GM23338 (cell line): ENCODE measurements around the gene RICTOR. TPM values are rescaled to one million over a fixed set of nuclear protein-coding genes. Genes with fewer than 3 reads are reported as not detected.

Source experiments
- ATAC-seq: fragments of 200-7000 bp; cut with Tn5 transposase; 3 replicates; pipeline ENCODE4 v1.9.1; 2020
- DNase-seq: peaks from one replicate; pipeline ENCODE4 v3.0.0-alpha.2; 2015; ENCODE audit warnings: low spot score
- H2AFZ ChIP-seq: fragments of 200-600 bp; sonication (generic); 2 replicates; pipeline ENCODE4 v1.8.0; 2016; ENCODE audit warnings: antibody characterized with exemption, mild to moderate bottlenecking, moderate library complexity
- H3F3A ChIP-seq: fragments of 200-600 bp; sonication (generic); replicated peaks from 2 replicates; pipeline ENCODE4 v1.8.0; 2017; ENCODE audit warnings: antibody characterized with exemption, mixed run types, low read depth
- H3K27ac ChIP-seq: fragments of 200-600 bp; sonication (generic); 2 replicates; pipeline ENCODE4 v1.6.1; 2016; ENCODE audit warnings: low read depth
- H3K27me3 ChIP-seq: fragments of 200-600 bp; sonication (generic); 2 replicates; pipeline ENCODE4 v1.8.0; 2016; ENCODE audit warnings: mild to moderate bottlenecking, mixed run types, moderate library complexity; ENCODE audit not compliant: insufficient read depth
- H3K36me3 ChIP-seq: fragments of 200-600 bp; sonication (generic); 2 replicates; pipeline ENCODE4 v1.8.0; 2016; ENCODE audit warnings: mild to moderate bottlenecking; ENCODE audit not compliant: insufficient read depth
- H3K4me1 ChIP-seq: fragments of 200-600 bp; sonication (generic); 2 replicates; pipeline ENCODE4 v1.8.0; 2016; ENCODE audit warnings: mild to moderate bottlenecking, moderate library complexity; ENCODE audit not compliant: insufficient read depth
- H3K4me2 ChIP-seq: fragments of 200-600 bp; sonication (generic); 2 replicates; pipeline ENCODE4 v1.7.1; 2017; ENCODE audit warnings: mixed run types
- H3K4me3 ChIP-seq: fragments of 200-600 bp; sonication (generic); 2 replicates; pipeline ENCODE4 v1.6.1; 2016; ENCODE audit warnings: mixed run types
- H3K79me2 ChIP-seq: fragments of 200-600 bp; sonication (generic); replicated peaks from 2 replicates; pipeline ENCODE4 v1.8.0; 2017; ENCODE audit warnings: mild to moderate bottlenecking; ENCODE audit not compliant: insufficient read depth
- H3K9me2 ChIP-seq: fragments of 200-600 bp; sonication (generic); 2 replicates; pipeline ENCODE4 v1.8.0; 2017; ENCODE audit not compliant: insufficient read depth
- H4K20me1 ChIP-seq: fragments of 200-600 bp; sonication (generic); replicated peaks from 2 replicates; pipeline ENCODE4 v1.8.0; 2017; ENCODE audit warnings: mild to moderate bottlenecking; ENCODE audit not compliant: insufficient read depth
- H3K27ac Mint-ChIP-seq: 2 replicates; pipeline ENCODE4 v1.8.0; 2020; ENCODE audit warnings: inconsistent platforms, mild to moderate bottlenecking, moderate library complexity, mixed read lengths
- H3K27me3 Mint-ChIP-seq: 3 replicates; pipeline ENCODE4 v1.8.0; 2022; ENCODE audit warnings: low read depth, mild to moderate bottlenecking, moderate library complexity, mixed read lengths, inconsistent platforms; ENCODE audit not compliant: insufficient read depth, poor library complexity
- H3K36me3 Mint-ChIP-seq: 3 replicates; pipeline ENCODE4 v1.8.0; 2021; ENCODE audit warnings: low read depth, mild to moderate bottlenecking, inconsistent platforms, moderate library complexity, mixed read lengths
- H3K4me1 Mint-ChIP-seq: 3 replicates; pipeline ENCODE4 v1.8.0; 2020; ENCODE audit warnings: mild to moderate bottlenecking, inconsistent platforms, mixed read lengths
- H3K4me3 Mint-ChIP-seq: 3 replicates; pipeline ENCODE4 v1.8.0; 2021; ENCODE audit warnings: moderate library complexity, mild to moderate bottlenecking, inconsistent platforms, mixed read lengths
- H3K9me3 Mint-ChIP-seq: 3 replicates; pipeline ENCODE4 v1.8.0; 2020; ENCODE audit warnings: moderate library complexity, mild to moderate bottlenecking, inconsistent platforms, mixed read lengths
- CREB1 ChIP-seq: fragments of 250-450 bp; sonication (Bioruptor Pico); IDR thresholded peaks from 2 replicates; pipeline ENCODE4 v1.5.0; 2020; ENCODE audit warnings: low read depth, mild to moderate bottlenecking, moderate library complexity
- EZH2phosphoT487 ChIP-seq: fragments of 200-600 bp; sonication (generic); IDR thresholded peaks from one replicate; pipeline ENCODE4 v1.8.1; 2018; ENCODE audit warnings: antibody characterized with exemption; ENCODE audit not compliant: unreplicated experiment
- JUNB ChIP-seq: IDR thresholded peaks from one replicate; pipeline ENCODE4 v1.6.1; 2016; ENCODE audit warnings: antibody characterized with exemption; ENCODE audit not compliant: unreplicated experiment
- NANOG ChIP-seq: IDR thresholded peaks from 2 replicates; pipeline ENCODE4 v1.6.1; 2016; ENCODE audit warnings: antibody characterized with exemption, borderline replicate concordance
- POLR2AphosphoS5 ChIP-seq: IDR thresholded peaks from 2 replicates; pipeline ENCODE4 v1.6.1; 2016; ENCODE audit warnings: antibody characterized with exemption, low read depth
- STAT1 ChIP-seq: IDR thresholded peaks from one replicate; pipeline ENCODE4 v1.6.1; 2016; ENCODE audit warnings: antibody characterized with exemption; ENCODE audit not compliant: unreplicated experiment
- ZNF114 ChIP-seq: fragments of 250-450 bp; sonication (Bioruptor Pico); IDR thresholded peaks from 2 replicates; pipeline ENCODE4 v1.5.0; 2020; ENCODE audit warnings: mild to moderate bottlenecking, moderate library complexity
- polyA plus RNA-seq: library from polyadenylated mRNA; unstranded; fragments of >200 nt; fragmentation: Nextera tagmentation; extraction: Ambion mirVana; gene quantifications from 2 replicates; pipeline ENCODE4 v1.2.1, GENCODE V29; 2016
- total RNA-seq: library from RNA; depleted of rRNA; stranded (reverse); fragments of >200 nt; shearing (Covaris generic); gene quantifications from 2 replicates; pipeline ENCODE4 v1.2.3, GENCODE V29; 2014
- TF ChIP-seq, protein P1 (sequence below), 2 experiments: fragments of 200-600 bp in 1 of 2; sonication (generic) in 1 of 2; conservative IDR thresholded peaks; 2 replicates each; pipeline versions ENCODE4 v1.5.1 to v1.6.1; 2016 to 2017; ENCODE audit warnings: antibody characterized with exemption in 2 of 2, low read depth in 2 of 2, mild to moderate bottlenecking in 2 of 2, moderate library complexity in 1 of 2
- TF ChIP-seq, protein P2 (sequence below): IDR thresholded peaks from 2 replicates; pipeline ENCODE4 v1.6.1; 2016; ENCODE audit warnings: antibody characterized with exemption
- TF ChIP-seq, protein P3 (sequence below): IDR thresholded peaks from one replicate; pipeline ENCODE4 v1.6.1; 2018; ENCODE audit warnings: antibody characterized with exemption; ENCODE audit not compliant: unreplicated experiment

RICTOR gene
- total and polyA plus RNA-seq, 2 experiments from 2014 or later = 9.9 to 27.4 TPM

DNA sequence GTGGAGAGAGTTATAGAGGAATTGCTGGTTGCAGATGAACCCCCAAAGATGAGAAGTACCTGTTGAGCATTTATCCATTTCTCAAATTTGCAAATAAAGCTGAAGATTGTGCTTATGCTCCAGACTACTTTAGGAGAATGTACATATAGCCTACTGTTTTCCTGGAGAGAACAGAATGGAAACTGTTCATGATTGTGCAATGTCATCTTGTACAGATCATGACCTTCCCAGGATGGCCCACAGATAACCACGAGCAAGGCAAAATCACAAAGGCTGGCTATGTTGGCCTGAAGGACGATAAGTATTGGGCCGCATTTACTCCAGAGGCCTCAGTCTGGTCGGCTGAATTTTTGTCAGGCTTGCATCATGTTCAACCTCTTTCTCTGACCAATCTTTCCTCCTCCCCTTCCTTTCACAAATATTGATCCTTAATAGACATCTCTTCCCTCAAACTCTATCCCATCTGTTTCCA, 28.5 kb upstream of the RICTOR start (continued):
- TF ChIP-seq, protein P1, sequence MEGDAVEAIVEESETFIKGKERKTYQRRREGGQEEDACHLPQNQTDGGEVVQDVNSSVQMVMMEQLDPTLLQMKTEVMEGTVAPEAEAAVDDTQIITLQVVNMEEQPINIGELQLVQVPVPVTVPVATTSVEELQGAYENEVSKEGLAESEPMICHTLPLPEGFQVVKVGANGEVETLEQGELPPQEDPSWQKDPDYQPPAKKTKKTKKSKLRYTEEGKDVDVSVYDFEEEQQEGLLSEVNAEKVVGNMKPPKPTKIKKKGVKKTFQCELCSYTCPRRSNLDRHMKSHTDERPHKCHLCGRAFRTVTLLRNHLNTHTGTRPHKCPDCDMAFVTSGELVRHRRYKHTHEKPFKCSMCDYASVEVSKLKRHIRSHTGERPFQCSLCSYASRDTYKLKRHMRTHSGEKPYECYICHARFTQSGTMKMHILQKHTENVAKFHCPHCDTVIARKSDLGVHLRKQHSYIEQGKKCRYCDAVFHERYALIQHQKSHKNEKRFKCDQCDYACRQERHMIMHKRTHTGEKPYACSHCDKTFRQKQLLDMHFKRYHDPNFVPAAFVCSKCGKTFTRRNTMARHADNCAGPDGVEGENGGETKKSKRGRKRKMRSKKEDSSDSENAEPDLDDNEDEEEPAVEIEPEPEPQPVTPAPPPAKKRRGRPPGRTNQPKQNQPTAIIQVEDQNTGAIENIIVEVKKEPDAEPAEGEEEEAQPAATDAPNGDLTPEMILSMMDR (conservative IDR thresholded peaks at IDR 0.05; ENCODE audit: low read depth in 2 of 2) = no peak
- TF ChIP-seq NANOG = no peak
- TF ChIP-seq, protein P2, sequence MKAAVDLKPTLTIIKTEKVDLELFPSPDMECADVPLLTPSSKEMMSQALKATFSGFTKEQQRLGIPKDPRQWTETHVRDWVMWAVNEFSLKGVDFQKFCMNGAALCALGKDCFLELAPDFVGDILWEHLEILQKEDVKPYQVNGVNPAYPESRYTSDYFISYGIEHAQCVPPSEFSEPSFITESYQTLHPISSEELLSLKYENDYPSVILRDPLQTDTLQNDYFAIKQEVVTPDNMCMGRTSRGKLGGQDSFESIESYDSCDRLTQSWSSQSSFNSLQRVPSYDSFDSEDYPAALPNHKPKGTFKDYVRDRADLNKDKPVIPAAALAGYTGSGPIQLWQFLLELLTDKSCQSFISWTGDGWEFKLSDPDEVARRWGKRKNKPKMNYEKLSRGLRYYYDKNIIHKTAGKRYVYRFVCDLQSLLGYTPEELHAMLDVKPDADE = no peak
- no peak for TF ChIP-seq POLR2AphosphoS5
- no peak for TF ChIP-seq EZH2phosphoT487
- no peak for TF ChIP-seq ZNF114 (CRISPR knock-in tag)
- TF ChIP-seq JUNB = no peak

DNA sequence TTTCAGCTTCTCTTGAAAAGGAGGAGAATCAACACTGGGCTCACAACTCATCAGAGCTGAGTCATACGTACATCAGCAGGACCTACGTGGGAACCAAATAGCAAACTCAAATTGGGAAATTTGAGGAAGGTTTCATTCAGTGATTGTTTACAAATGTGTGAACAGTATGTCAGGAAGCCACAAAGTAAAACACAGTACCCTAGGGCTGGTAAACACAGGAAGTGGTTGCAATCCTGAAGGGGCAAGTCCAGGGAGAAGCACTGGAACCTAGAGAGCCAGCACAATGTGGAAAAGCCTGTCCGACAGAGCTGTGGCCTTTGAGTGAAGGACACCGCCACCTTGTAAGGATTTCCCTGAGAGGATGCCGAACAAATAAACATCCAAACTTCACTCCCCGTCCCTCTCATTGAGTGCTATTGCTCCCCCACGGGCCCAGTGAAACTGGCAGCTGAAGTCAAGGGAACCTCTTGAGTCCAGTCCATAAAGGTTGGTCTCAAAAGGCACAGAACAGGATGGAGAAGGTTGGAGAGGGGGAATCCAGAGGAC, 26.7 kb upstream of the RICTOR start:
- Histone ChIP-seq H3K4me3 (no peak overlapping the region), H3K4me2 (no peak overlapping the region), H3K36me3 (no peaks in the 10 kb centered on the region), H3K9me2 (peaks cover 3% of the 10 kb centered on the region; the same call in 1 of the 2 replicates), H3K4me1 (no peaks in the 10 kb centered on the region), H3K79me2 (no peaks in the 10 kb centered on the region), H3F3A (no peaks in the 10 kb centered on the region), H3K27ac (no peak overlapping the region), H2AFZ (peak overlapping the region; percentile 78; the same call in 1 of the 2 replicates), H4K20me1 (no peaks in the 10 kb centered on the region), H3K27me3 (no peaks in the 10 kb centered on the region)
- Mint-ChIP-seq H3K27ac (no peak overlapping the region), H3K27me3 (peaks cover 6% of the 10 kb centered on the region), H3K4me3 (no peak overlapping the region), H3K9me3 (no peaks in the 10 kb centered on the region), H3K36me3 (no peaks in the 10 kb centered on the region), H3K4me1 (no peaks in the 10 kb centered on the region; the same call in 2 of the 3 replicates)
- TF ChIP-seq STAT1 = no peak
- no peak for TF ChIP-seq CREB1
- TF ChIP-seq, protein P3, sequence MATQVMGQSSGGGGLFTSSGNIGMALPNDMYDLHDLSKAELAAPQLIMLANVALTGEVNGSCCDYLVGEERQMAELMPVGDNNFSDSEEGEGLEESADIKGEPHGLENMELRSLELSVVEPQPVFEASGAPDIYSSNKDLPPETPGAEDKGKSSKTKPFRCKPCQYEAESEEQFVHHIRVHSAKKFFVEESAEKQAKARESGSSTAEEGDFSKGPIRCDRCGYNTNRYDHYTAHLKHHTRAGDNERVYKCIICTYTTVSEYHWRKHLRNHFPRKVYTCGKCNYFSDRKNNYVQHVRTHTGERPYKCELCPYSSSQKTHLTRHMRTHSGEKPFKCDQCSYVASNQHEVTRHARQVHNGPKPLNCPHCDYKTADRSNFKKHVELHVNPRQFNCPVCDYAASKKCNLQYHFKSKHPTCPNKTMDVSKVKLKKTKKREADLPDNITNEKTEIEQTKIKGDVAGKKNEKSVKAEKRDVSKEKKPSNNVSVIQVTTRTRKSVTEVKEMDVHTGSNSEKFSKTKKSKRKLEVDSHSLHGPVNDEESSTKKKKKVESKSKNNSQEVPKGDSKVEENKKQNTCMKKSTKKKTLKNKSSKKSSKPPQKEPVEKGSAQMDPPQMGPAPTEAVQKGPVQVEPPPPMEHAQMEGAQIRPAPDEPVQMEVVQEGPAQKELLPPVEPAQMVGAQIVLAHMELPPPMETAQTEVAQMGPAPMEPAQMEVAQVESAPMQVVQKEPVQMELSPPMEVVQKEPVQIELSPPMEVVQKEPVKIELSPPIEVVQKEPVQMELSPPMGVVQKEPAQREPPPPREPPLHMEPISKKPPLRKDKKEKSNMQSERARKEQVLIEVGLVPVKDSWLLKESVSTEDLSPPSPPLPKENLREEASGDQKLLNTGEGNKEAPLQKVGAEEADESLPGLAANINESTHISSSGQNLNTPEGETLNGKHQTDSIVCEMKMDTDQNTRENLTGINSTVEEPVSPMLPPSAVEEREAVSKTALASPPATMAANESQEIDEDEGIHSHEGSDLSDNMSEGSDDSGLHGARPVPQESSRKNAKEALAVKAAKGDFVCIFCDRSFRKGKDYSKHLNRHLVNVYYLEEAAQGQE = no peak
- TF ChIP-seq ZNF114 (CRISPR knock-in tag) = no peak
- DNase-seq = no peak
- ATAC-seq = no peak
